T-helper 17 cell (primary cell): ENCODE measurements around the gene RABGAP1L. TPM values are rescaled to one million over a fixed set of nuclear protein-coding genes. Genes with fewer than 3 reads are reported as not detected.
"Not testable (repeated sequence)": the region's sequence is repeated elsewhere in the genome, so short reads cannot be mapped to it uniquely, and the experiment has no call there.

Source experiments
- ATAC-seq: fragments of 150-1000 bp; cut with Tn5 transposase; 2 replicates; pipeline ENCODE4 v1.10.0; 2021; ENCODE audit warnings: mild to moderate bottlenecking, moderate library complexity
- DNase-seq, 3 donors: peaks; one replicate each; pipeline versions ENCODE4 v3.0.0 to v3.0.0-alpha.2; 2020 to 2021
- H3K9me3 ChIP-seq: one replicate; pipeline ENCODE4 v1.7.0; 2013; ENCODE audit warnings: low read length, mild to moderate bottlenecking; ENCODE audit not compliant: control insufficient read depth, poor library complexity, severe bottlenecking
- H3K27ac Mint-ChIP-seq: one replicate; pipeline ENCODE4 v1.8.0; 2022; ENCODE audit warnings: mild to moderate bottlenecking, moderate library complexity, mixed read lengths
- H3K27me3 Mint-ChIP-seq: one replicate; pipeline ENCODE4 v1.8.0; 2022; ENCODE audit warnings: mixed read lengths
- H3K36me3 Mint-ChIP-seq: one replicate; pipeline ENCODE4 v1.8.0; 2022; ENCODE audit warnings: low read depth, mixed read lengths
- H3K4me1 Mint-ChIP-seq: one replicate; pipeline ENCODE4 v1.8.0; 2022; ENCODE audit warnings: mild to moderate bottlenecking, mixed read lengths
- H3K4me3 Mint-ChIP-seq: one replicate; pipeline ENCODE4 v1.8.0; 2022; ENCODE audit warnings: mild to moderate bottlenecking, moderate library complexity, mixed read lengths
- total RNA-seq, 4 donors: library from RNA in 2 of 4; stranded (reverse) in 2 of 4; gene quantifications; one replicate each; pipeline ENCODE4 v1.2.3 and lab custom pipeline; 2022 to 2026

RABGAP1L gene
- total RNA-seq, 2 donors from 2014 or later: 112 to 120 TPM

- no peak for DNase-seq
- H3K27ac Mint-ChIP-seq: no peak overlapping the region
- no peaks in the 10 kb centered on the region for H3K9me3 ChIP-seq
These were observed 289.2 kb downstream of the RABGAP1L start for GRCh38 chr1:174448531-174448883.

GRCh38 chr1:174448974-174449373, 289.7 kb downstream of the RABGAP1L start:
- Mint-ChIP-seq H3K27ac (no peak overlapping the region), H3K4me1 (peaks cover 8% of the 10 kb centered on the region), H3K27me3 (no peaks in the 10 kb centered on the region), H3K36me3 (no peaks in the 10 kb centered on the region), H3K4me3 (no peak overlapping the region)
- no peak for ATAC-seq
- DNase-seq: no peak
- no peaks in the 10 kb centered on the region for H3K9me3 ChIP-seq

More at GRCh38 chr1:174448531-174448883, 289.2 kb downstream of the RABGAP1L start:
- no peak for ATAC-seq
- no peaks in the 10 kb centered on the region for H3K36me3 Mint-ChIP-seq
- H3K4me1 Mint-ChIP-seq: peaks cover 10% of the 10 kb centered on the region
- no peaks in the 10 kb centered on the region for H3K27me3 Mint-ChIP-seq
- no peak overlapping the region for H3K4me3 Mint-ChIP-seq

GRCh38 chr1:174451408-174451807, 292.1 kb downstream of the RABGAP1L start:
- no peak overlapping the region for H3K27ac Mint-ChIP-seq
- peaks cover 3% of the 10 kb centered on the region for H3K4me1 Mint-ChIP-seq
- H3K27me3 Mint-ChIP-seq: no peaks in the 10 kb centered on the region
- DNase-seq (no peak), ATAC-seq (no peak)
- H3K4me3 Mint-ChIP-seq: no peak overlapping the region
- H3K36me3 Mint-ChIP-seq: no peaks in the 10 kb centered on the region
- no peaks in the 10 kb centered on the region for H3K9me3 ChIP-seq

GRCh38 chr1:174465855-174466254, 306.5 kb downstream of the RABGAP1L start:
- H3K9me3 ChIP-seq: no peaks in the 10 kb centered on the region
- peaks cover 7% of the 10 kb centered on the region for H3K4me1 Mint-ChIP-seq
- no peak overlapping the region for H3K4me3 Mint-ChIP-seq
- DNase-seq: no peak
- no peak overlapping the region for H3K27ac Mint-ChIP-seq
- H3K27me3 Mint-ChIP-seq: no peaks in the 10 kb centered on the region
- H3K36me3 Mint-ChIP-seq: no peaks in the 10 kb centered on the region
- ATAC-seq: no peak

- Mint-ChIP-seq H3K4me1 (peaks cover 7% of the 10 kb centered on the region), H3K4me3 (no peak overlapping the region), H3K27ac (no peak overlapping the region), H3K36me3 (no peaks in the 10 kb centered on the region), H3K27me3 (no peaks in the 10 kb centered on the region)
- DNase-seq (no peak), ATAC-seq (no peak)
- no peaks in the 10 kb centered on the region for H3K9me3 ChIP-seq
These were observed 307.3 kb downstream of the RABGAP1L start for GRCh38 chr1:174466607-174467006.

- peaks cover 11% of the 10 kb centered on the region for H3K4me1 Mint-ChIP-seq
- H3K27ac Mint-ChIP-seq: no peak overlapping the region
These were observed 309.7 kb downstream of the RABGAP1L start for GRCh38 chr1:174469052-174469451.

GRCh38 chr1:174469687-174470086, 310.4 kb downstream of the RABGAP1L start:
- DNase-seq (no peak), ATAC-seq (no peak)
- H3K4me1 Mint-ChIP-seq: peaks cover 8% of the 10 kb centered on the region
- H3K4me3 Mint-ChIP-seq: no peak overlapping the region
- no peaks in the 10 kb centered on the region for H3K9me3 ChIP-seq
- H3K27ac Mint-ChIP-seq: no peak overlapping the region
- H3K27me3 Mint-ChIP-seq: no peaks in the 10 kb centered on the region
- H3K36me3 Mint-ChIP-seq: peaks cover 5% of the 10 kb centered on the region

More at GRCh38 chr1:174469052-174469451, 309.7 kb downstream of the RABGAP1L start:
- Mint-ChIP-seq H3K27me3 (no peaks in the 10 kb centered on the region), H3K4me3 (no peak overlapping the region), H3K36me3 (peaks cover 5% of the 10 kb centered on the region)
- DNase-seq (no peak), ATAC-seq (no peak)
- no peaks in the 10 kb centered on the region for H3K9me3 ChIP-seq

- Mint-ChIP-seq H3K27me3 (no peaks in the 10 kb centered on the region), H3K27ac (no peak overlapping the region), H3K36me3 (peaks cover 2% of the 10 kb centered on the region), H3K4me3 (no peak overlapping the region), H3K4me1 (peaks cover 4% of the 10 kb centered on the region)
- no peak for DNase-seq
- ATAC-seq: no peak
- no peaks in the 10 kb centered on the region for H3K9me3 ChIP-seq
These were observed 320.0 kb downstream of the RABGAP1L start for GRCh38 chr1:174479281-174479680.

- H3K36me3 Mint-ChIP-seq: peaks cover 2% of the 10 kb centered on the region
- H3K9me3 ChIP-seq: no peaks in the 10 kb centered on the region
- H3K4me1 Mint-ChIP-seq: peaks cover 9% of the 10 kb centered on the region
- ATAC-seq (no peak), DNase-seq (no peak)
- no peaks in the 10 kb centered on the region for H3K27me3 Mint-ChIP-seq
- H3K4me3 Mint-ChIP-seq: no peak overlapping the region
- H3K27ac Mint-ChIP-seq: no peak overlapping the region
These were observed 321.0 kb downstream of the RABGAP1L start for GRCh38 chr1:174480324-174480723.

- no peak overlapping the region for H3K27ac Mint-ChIP-seq
- DNase-seq: no peak
- H3K27me3 Mint-ChIP-seq: no peaks in the 10 kb centered on the region
- H3K36me3 Mint-ChIP-seq: no peaks in the 10 kb centered on the region
- no peak for ATAC-seq
- H3K9me3 ChIP-seq: no peaks in the 10 kb centered on the region
- peaks cover 2% of the 10 kb centered on the region for H3K4me1 Mint-ChIP-seq
- no peak overlapping the region for H3K4me3 Mint-ChIP-seq
These were observed 332.3 kb downstream of the RABGAP1L start for GRCh38 chr1:174491606-174492005.

- ATAC-seq (no peak), DNase-seq (no peak)
- peaks cover 7% of the 10 kb centered on the region for H3K4me1 Mint-ChIP-seq
- H3K9me3 ChIP-seq: no peaks in the 10 kb centered on the region
- H3K4me3 Mint-ChIP-seq: no peak overlapping the region
- H3K27me3 Mint-ChIP-seq: no peaks in the 10 kb centered on the region
- no peaks in the 10 kb centered on the region for H3K36me3 Mint-ChIP-seq
- H3K27ac Mint-ChIP-seq: no peak overlapping the region
These were observed 338.2 kb downstream of the RABGAP1L start for GRCh38 chr1:174497478-174497877.

GRCh38 chr1:174516755-174517154, 357.4 kb downstream of the RABGAP1L start:
- not testable (repeated sequence) for H3K36me3 Mint-ChIP-seq, ATAC-seq, H3K27me3 Mint-ChIP-seq, DNase-seq, H3K4me1 Mint-ChIP-seq, H3K4me3 Mint-ChIP-seq, H3K27ac Mint-ChIP-seq, H3K9me3 ChIP-seq

- Mint-ChIP-seq H3K4me1 (no peaks in the 10 kb centered on the region), H3K36me3 (no peaks in the 10 kb centered on the region), H3K4me3 (no peak overlapping the region), H3K27me3 (no peaks in the 10 kb centered on the region), H3K27ac (no peak overlapping the region)
- no peaks in the 10 kb centered on the region for H3K9me3 ChIP-seq
- no peak for DNase-seq
- no peak for ATAC-seq
These were observed 360.5 kb downstream of the RABGAP1L start for GRCh38 chr1:174519844-174520243.

- no peak for DNase-seq
- no peak overlapping the region for H3K4me3 Mint-ChIP-seq
- peaks cover 8% of the 10 kb centered on the region for H3K9me3 ChIP-seq
- peaks cover 5% of the 10 kb centered on the region for H3K36me3 Mint-ChIP-seq
- H3K27ac Mint-ChIP-seq: no peak overlapping the region
- no peaks in the 10 kb centered on the region for H3K27me3 Mint-ChIP-seq
- no peaks in the 10 kb centered on the region for H3K4me1 Mint-ChIP-seq
- no peak for ATAC-seq
These were observed 372.4 kb downstream of the RABGAP1L start for GRCh38 chr1:174531751-174532150.
